GM20000 (cell line): Measurements from ENCODE around the gene ARHGAP24.

Experiments
- DNase-seq: peaks from one replicate; pipeline ENCODE4 v3.0.0; 2012; ENCODE audit warnings: low spot score
- TF ChIP-seq, protein P1 (sequence below): IDR thresholded peaks from 2 replicates; pipeline ENCODE4 v1.5.1; 2012; ENCODE audit warnings: mild to moderate bottlenecking, control low read depth; ENCODE audit errors: extremely low read depth, missing control alignments

The ARHGAP24 gene

DNA sequence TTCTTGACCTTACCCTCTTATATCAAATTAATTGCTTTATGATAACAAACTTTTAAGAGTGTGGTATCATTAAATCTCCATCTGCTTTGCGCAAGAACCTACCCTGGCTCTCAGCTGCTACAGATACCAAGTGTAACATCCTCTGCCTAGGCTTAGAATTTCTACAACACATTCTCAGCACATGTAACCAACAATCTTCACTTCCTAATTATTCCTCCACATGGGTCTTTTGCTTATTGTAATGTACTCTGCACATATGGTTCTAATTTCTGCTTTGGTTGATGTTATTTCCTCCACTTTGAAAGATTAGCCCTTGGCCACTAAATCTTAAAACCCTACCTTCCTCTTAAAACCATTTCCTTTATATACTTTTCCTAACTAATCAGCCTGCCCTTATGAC, 242.4 kb downstream of the ARHGAP24 start:
- TF ChIP-seq, protein P1, sequence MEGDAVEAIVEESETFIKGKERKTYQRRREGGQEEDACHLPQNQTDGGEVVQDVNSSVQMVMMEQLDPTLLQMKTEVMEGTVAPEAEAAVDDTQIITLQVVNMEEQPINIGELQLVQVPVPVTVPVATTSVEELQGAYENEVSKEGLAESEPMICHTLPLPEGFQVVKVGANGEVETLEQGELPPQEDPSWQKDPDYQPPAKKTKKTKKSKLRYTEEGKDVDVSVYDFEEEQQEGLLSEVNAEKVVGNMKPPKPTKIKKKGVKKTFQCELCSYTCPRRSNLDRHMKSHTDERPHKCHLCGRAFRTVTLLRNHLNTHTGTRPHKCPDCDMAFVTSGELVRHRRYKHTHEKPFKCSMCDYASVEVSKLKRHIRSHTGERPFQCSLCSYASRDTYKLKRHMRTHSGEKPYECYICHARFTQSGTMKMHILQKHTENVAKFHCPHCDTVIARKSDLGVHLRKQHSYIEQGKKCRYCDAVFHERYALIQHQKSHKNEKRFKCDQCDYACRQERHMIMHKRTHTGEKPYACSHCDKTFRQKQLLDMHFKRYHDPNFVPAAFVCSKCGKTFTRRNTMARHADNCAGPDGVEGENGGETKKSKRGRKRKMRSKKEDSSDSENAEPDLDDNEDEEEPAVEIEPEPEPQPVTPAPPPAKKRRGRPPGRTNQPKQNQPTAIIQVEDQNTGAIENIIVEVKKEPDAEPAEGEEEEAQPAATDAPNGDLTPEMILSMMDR, result no peak

DNA sequence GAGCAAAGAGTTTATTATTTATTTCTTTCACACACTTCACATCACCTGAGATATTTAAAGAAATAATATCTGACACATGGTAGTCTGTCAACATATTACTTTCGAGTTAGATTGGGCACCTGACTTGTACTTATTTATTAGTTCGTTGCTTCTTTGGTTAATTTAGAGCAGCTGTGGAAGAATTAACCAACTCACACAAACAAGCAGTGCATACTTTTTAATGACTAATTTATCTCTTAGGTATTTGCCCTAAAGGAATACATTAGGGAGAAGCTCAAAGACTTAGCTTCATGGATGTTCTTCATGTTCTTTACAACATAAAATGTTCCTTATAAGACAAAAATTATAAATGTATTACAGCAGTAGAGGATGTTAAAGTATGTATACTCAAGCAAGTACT, 242.9 kb downstream of the ARHGAP24 start:
- TF ChIP-seq, protein P1, result no peak
- DNase-seq, result no peak

More for the DNA sequence above, 242.4 kb downstream of the ARHGAP24 start:
- DNase-seq, result no peak

DNA sequence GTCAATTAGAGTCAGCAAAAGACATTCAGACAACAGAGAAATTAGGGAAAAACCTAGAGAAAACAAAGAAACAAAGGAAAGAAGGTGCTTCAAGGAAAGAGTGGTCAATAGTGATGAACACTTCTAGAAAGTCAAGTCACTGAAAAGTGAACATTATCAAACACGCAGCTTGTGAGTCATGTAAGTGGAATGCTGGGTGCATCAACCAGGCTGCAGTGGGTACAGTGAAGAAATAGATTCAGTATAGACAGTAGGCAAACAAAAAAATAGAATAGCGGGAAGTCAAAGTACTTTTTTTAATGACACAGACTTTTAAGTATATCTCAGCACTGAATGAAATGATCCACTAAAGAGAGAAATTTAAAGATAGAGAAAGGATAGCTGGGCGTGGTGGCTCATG, 245.8 kb downstream of the ARHGAP24 start:
- DNase-seq, result no peak
- TF ChIP-seq, protein P1, result no peak

DNA sequence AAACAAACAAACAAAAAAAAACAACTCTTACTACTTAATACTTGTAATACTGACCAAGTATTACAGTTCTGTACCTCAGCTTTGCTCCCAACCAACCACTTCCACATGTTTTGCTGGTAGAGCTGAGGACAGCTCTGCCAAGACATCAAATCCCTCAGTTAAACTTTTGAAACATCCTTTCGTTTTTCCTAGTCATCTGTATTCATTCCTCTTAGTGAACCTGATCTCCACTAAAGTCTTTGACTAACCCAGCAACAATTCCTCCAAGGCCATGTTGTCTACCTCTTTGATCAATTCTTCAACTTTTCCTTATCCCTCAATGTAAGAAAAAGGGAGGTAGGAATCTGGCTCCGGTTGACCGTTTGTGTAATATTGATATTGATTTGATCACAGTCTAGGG, 247.5 kb downstream of the ARHGAP24 start:
- DNase-seq, result no peak
- TF ChIP-seq, protein P1, result no peak

DNA sequence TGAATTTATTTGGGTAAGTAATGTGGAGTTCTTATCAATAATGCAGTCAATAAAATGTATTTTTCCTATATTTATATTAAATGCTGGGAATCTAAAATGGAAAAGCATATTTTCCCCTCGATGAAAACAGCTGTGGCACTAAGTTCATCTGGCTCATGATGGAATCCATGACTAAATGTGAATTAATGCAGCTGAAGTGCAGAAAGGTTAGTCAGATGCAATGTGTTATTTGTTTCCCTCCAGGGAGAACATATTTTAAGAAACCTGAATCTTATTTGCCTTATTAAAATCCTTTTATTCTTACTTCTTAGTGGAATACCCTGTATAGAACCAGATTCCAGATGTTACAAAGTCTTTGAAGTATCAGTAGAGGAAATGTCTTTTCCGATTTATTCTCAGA, 247.9 kb downstream of the ARHGAP24 start:
- TF ChIP-seq, protein P1, result no peak
- no peak for DNase-seq

DNA sequence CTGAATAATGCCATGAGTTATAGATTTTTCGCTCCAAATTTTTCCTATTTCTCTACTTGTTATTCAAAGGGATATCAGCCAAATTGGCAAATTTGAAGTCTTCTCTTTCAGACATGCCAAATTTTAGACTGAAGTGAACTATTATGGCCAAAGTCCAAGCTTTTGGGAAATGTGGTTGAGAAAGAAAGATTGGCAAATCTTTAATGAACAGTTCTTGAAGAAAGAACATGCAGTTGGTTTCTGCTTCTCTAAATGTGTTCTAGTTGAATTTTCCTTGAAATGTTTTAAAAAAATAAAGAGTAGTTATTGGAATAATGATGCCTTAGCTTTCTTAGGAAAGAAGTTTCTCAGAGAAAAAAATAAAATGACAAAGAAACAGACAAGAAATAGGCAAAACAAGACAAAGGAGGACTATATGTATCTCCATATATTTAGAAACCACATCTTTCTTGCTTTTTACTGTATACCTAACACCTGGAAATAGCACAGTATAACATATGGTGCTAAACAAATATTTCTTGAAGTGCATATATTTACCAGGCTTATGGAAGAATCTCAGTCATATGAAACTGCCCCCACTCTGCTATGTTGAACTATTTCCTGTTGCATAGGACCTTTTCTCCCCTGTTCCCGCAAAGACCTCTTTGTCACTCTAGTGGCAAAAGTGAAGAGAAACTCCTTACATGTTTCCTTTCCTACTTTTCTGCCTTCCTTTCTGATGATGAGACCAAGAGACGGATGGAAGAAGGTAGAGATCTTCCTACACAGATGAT, 250.0 kb downstream of the ARHGAP24 start:
- DNase-seq, result no peak
- TF ChIP-seq, protein P1, result no peak

DNA sequence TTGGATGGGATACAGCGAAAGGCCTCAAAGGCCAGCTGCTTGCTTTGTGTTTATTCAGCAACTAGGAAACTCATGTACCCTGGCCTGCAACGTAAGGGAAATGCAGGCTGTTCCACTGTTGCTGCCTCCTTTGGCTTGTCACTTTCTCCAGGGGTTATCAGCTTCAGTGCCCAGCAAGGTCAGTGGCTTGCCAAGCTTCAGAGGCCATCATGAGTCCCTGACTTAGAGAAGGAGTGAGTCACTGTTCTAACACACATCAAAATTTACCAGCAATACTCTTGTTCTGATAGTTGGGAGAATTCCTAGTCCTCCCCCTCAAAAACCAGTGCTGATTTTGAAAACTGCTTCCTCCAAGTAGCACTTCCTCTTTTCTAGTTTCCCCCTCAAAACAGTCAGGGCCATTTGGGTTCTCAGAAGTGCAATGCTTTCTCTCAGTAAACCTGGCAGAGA, 250.8 kb downstream of the ARHGAP24 start:
- TF ChIP-seq, protein P1, result no peak
- peak; percentile 40 for DNase-seq
